Measurements from ENCODE around the gene MYOZ3.

The MYOZ3 gene

DNA sequence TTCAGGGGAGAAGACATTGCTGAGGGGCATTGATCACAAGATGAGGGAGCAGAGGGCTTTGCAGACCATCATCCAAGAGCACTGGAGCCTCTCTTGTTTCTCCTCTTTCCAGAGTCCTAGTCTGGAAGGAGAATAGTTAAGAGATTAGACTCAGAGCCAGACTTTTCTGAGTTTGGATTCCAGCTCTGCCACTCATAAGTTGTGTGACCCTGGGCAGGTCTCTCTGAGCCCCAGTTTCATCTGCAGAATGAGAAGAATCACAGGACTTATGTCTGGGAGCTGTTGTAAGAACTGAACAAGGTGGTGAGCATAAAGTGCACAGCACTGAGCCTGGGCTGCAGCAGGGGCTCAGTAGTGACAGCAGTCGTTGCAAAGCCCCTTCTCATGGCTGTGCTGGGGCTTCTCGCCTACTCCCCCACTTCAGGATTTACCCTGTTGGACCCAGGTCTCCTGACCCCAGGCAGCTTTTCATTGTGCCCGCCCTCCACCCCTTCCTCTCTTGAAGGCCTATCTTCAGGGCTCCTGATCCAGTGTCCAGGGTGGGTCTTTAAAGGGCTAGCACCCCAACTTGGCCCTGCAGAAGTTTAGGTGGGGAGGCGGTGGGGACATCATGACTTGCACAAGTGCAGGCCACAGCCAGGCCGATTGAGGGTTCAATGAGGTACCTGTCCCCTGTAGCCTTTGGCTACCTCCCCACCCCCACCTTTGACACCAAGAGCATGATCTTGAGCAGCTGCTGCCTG, 19.1 kb upstream of the MYOZ3 start:
- peak overlapping the region; percentile 55 to 94 for H3K18ac ChIP-seq (ENCODE audit: low read depth in 1 of 2, low read length in 2 of 2)
- peak overlapping the region; percentile 71 for H3K27ac ChIP-seq (ENCODE audit: low read length, poor library complexity, severe bottlenecking)
- peak overlapping the region; percentile 76 to 84 for H2BK12ac ChIP-seq (ENCODE audit: low read length in 2 of 2)
- H3K9me3 ChIP-seq (ENCODE audit: control insufficient read depth, low read length): no peaks in the 10 kb centered on the region
- DNase-seq: peak; percentile 33
- H3K4me3 ChIP-seq (ENCODE audit: insufficient read depth in 1 of 2, low read depth in 1 of 2, low read length in 2 of 2): peak overlapping the region in 1 of 2 experiments; percentile 64
- H2BK120ac ChIP-seq (ENCODE audit: low read depth, low read length): peak overlapping the region; percentile 96
- H2BK15ac ChIP-seq (ENCODE audit: low read depth, poor library complexity, severe bottlenecking): peak overlapping the region; percentile 96
- peak overlapping the region; percentile 70 for H3K9ac ChIP-seq (ENCODE audit: low read length)
- no peak overlapping the region for H3K4me2 ChIP-seq (ENCODE audit: low read length, poor library complexity, severe bottlenecking)
- H3K4ac ChIP-seq (ENCODE audit: low read depth in 1 of 2, low read length in 2 of 2): peak overlapping the region; percentile 65 to 93
- H3K79me1 ChIP-seq (replicated peaks; ENCODE audit: low read length, poor library complexity, severe bottlenecking): no peaks in the 10 kb centered on the region
- H3K36me3 ChIP-seq (ENCODE audit: control insufficient read depth in 1 of 2, insufficient read depth in 2 of 2, low read depth in 1 of 2, low read length in 2 of 2): no peaks in the 10 kb centered on the region
- 54% methylated on average over 4 of the region's 5 CpGs for WGBS
- H2AK5ac ChIP-seq (ENCODE audit: low read length, severe bottlenecking): peak overlapping the region; percentile 82
- peak overlapping the region; percentile 87 for H4K91ac ChIP-seq (ENCODE audit: low read length)
- no peaks in the 10 kb centered on the region for H3K27me3 ChIP-seq (ENCODE audit: control insufficient read depth in 1 of 2, insufficient read depth in 1 of 2, low read length in 2 of 2)
- peak overlapping the region in 1 of 2 experiments; percentile 44 for H3K14ac ChIP-seq (ENCODE audit: low read length in 2 of 2)
- peaks cover 57% of the 10 kb centered on the region for H3K4me1 ChIP-seq (ENCODE audit: control insufficient read depth, insufficient read depth, low read depth, low read length)
- no peak overlapping the region for H3K23ac ChIP-seq (ENCODE audit: low read length in 2 of 2)
- H2AFZ ChIP-seq (ENCODE audit: low read depth, low read length): no peak overlapping the region
- H2BK5ac ChIP-seq (ENCODE audit: low read depth, low read length, poor library complexity, severe bottlenecking): peak overlapping the region; percentile 39
- H4K8ac ChIP-seq (ENCODE audit: low read length): peak overlapping the region; percentile 89

DNA sequence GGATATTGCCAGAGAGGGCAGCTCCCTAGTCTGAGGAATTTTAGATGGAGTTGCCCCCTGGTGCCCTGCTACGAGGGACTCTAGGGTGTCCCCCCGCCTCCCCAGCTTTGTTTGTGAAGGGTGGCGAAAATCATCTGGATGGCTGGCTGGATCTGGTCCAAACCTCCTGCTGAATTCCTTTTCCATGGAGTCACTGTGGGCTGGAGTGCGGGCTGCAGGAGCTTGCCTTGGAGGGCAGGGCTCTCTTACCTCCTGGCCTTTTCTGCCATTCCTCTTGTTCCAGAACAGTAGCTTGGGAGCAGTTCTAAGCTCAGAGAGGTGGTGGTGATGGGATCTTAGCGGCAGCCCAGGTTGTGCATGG, 18.5 kb upstream of the MYOZ3 start:
- no peak overlapping the region for H3K4me2 ChIP-seq (ENCODE audit: low read length, poor library complexity, severe bottlenecking)
- WGBS: 5% methylated on average over 5 of the region's 5 CpGs

GRCh38 chr5:150642991-150643710, 17.9 kb upstream of the MYOZ3 start:
- Histone ChIP-seq H2BK5ac (ENCODE audit: low read depth, low read length, poor library complexity, severe bottlenecking) (no peak overlapping the region), H3K4ac (ENCODE audit: low read depth in 1 of 2, low read length in 2 of 2) (no peak overlapping the region), H3K14ac (ENCODE audit: low read length in 2 of 2) (no peak overlapping the region), H2AFZ (ENCODE audit: low read depth, low read length) (no peak overlapping the region), H3K23ac (ENCODE audit: low read length in 2 of 2) (no peak overlapping the region), H3K9me3 (ENCODE audit: control insufficient read depth, low read length) (no peaks in the 10 kb centered on the region), H3K27ac (ENCODE audit: low read length, poor library complexity, severe bottlenecking) (peak overlapping the region; percentile 71), H3K27me3 (ENCODE audit: control insufficient read depth in 1 of 2, insufficient read depth in 1 of 2, low read length in 2 of 2) (no peaks in the 10 kb centered on the region), H3K4me1 (ENCODE audit: control insufficient read depth, insufficient read depth, low read depth, low read length) (peaks cover 54% of the 10 kb centered on the region), H3K18ac (ENCODE audit: low read depth in 1 of 2, low read length in 2 of 2) (peak overlapping the region in 1 of 2 experiments; percentile 87), H3K36me3 (ENCODE audit: control insufficient read depth in 1 of 2, insufficient read depth in 2 of 2, low read depth in 1 of 2, low read length in 2 of 2) (peaks cover 0 to 5% of the 10 kb centered on the region in 2 experiments), H2BK12ac (ENCODE audit: low read length in 2 of 2) (peak overlapping the region in 1 of 2 experiments; percentile 21), H2BK15ac (ENCODE audit: low read depth, poor library complexity, severe bottlenecking) (no peak overlapping the region), H2AK5ac (ENCODE audit: low read length, severe bottlenecking) (peak overlapping the region; percentile 80), H3K4me2 (ENCODE audit: low read length, poor library complexity, severe bottlenecking) (no peak overlapping the region), H3K79me1 (replicated peaks; ENCODE audit: low read length, poor library complexity, severe bottlenecking) (peaks cover 2% of the 10 kb centered on the region), H3K4me3 (ENCODE audit: insufficient read depth in 1 of 2, low read depth in 1 of 2, low read length in 2 of 2) (no peak overlapping the region), H3K9ac (ENCODE audit: low read length) (no peak overlapping the region), H4K8ac (ENCODE audit: low read length) (no peak overlapping the region), H4K91ac (ENCODE audit: low read length) (peak overlapping the region; percentile 56), H2BK120ac (ENCODE audit: low read depth, low read length) (peak overlapping the region; percentile 96)
- WGBS: 80% methylated on average over 9 of the region's 12 CpGs
- DNase-seq: peak; percentile 63

More for the DNA sequence above, 18.5 kb upstream of the MYOZ3 start:
- H3K4ac ChIP-seq (ENCODE audit: low read depth in 1 of 2, low read length in 2 of 2): peak overlapping the region; percentile 19 to 93
- peak overlapping the region; percentile 87 for H4K91ac ChIP-seq (ENCODE audit: low read length)
- peak; percentile 88 for DNase-seq
- H3K4me3 ChIP-seq (ENCODE audit: insufficient read depth in 1 of 2, low read depth in 1 of 2, low read length in 2 of 2): peak overlapping the region in 1 of 2 experiments; percentile 44
- H3K4me1 ChIP-seq (ENCODE audit: control insufficient read depth, insufficient read depth, low read depth, low read length): peaks cover 56% of the 10 kb centered on the region
- peak overlapping the region; percentile 82 for H2AK5ac ChIP-seq (ENCODE audit: low read length, severe bottlenecking)
- peak overlapping the region; percentile 70 for H3K9ac ChIP-seq (ENCODE audit: low read length)
- no peaks in the 10 kb centered on the region for H3K27me3 ChIP-seq (ENCODE audit: control insufficient read depth in 1 of 2, insufficient read depth in 1 of 2, low read length in 2 of 2)
- peak overlapping the region; percentile 76 to 84 for H2BK12ac ChIP-seq (ENCODE audit: low read length in 2 of 2)
- H2AFZ ChIP-seq (ENCODE audit: low read depth, low read length): no peak overlapping the region
- no peaks in the 10 kb centered on the region for H3K36me3 ChIP-seq (ENCODE audit: control insufficient read depth in 1 of 2, insufficient read depth in 2 of 2, low read depth in 1 of 2, low read length in 2 of 2)
- H2BK15ac ChIP-seq (ENCODE audit: low read depth, poor library complexity, severe bottlenecking): no peak overlapping the region
- H2BK120ac ChIP-seq (ENCODE audit: low read depth, low read length): peak overlapping the region; percentile 96
- H4K8ac ChIP-seq (ENCODE audit: low read length): peak overlapping the region; percentile 89
- peak overlapping the region; percentile 71 for H3K27ac ChIP-seq (ENCODE audit: low read length, poor library complexity, severe bottlenecking)
- H2BK5ac ChIP-seq (ENCODE audit: low read depth, low read length, poor library complexity, severe bottlenecking): no peak overlapping the region
- H3K9me3 ChIP-seq (ENCODE audit: control insufficient read depth, low read length): no peaks in the 10 kb centered on the region
- no peak overlapping the region for H3K23ac ChIP-seq (ENCODE audit: low read length in 2 of 2)
- peaks cover 2% of the 10 kb centered on the region for H3K79me1 ChIP-seq (replicated peaks; ENCODE audit: low read length, poor library complexity, severe bottlenecking)
- no peak overlapping the region for H3K14ac ChIP-seq (ENCODE audit: low read length in 2 of 2)
- H3K18ac ChIP-seq (ENCODE audit: low read depth in 1 of 2, low read length in 2 of 2): peak overlapping the region; percentile 55 to 87

DNA sequence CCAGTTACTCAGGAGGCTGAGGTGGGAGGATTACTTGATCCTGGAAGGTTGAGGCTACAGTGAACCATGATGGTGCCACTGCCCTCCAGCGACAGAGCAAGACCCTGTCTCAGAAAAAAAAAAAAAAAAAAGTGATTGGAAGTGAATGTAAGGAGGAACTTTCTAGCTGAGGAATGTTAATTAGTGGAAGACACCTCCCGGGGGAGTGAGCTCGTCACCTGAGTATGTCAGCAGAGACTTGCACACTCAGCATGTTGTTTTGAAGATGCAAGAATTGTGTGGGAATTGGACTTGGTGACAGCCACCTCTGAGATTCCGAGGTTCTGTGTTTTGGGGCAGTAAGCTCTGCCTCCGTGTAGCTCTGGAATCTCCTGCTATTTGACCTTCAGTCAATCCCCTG, 17.0 kb upstream of the MYOZ3 start:
- Histone ChIP-seq H4K8ac (ENCODE audit: low read length) (peak overlapping the region; percentile 66), H3K9ac (ENCODE audit: low read length) (no peak overlapping the region), H4K91ac (ENCODE audit: low read length) (peak overlapping the region; percentile 76), H2BK12ac (ENCODE audit: low read length in 2 of 2) (peak overlapping the region; percentile 34 to 90), H3K27ac (ENCODE audit: low read length, poor library complexity, severe bottlenecking) (no peak overlapping the region), H3K79me1 (replicated peaks; ENCODE audit: low read length, poor library complexity, severe bottlenecking) (peaks cover 4% of the 10 kb centered on the region), H2BK5ac (ENCODE audit: low read depth, low read length, poor library complexity, severe bottlenecking) (no peak overlapping the region), H2BK120ac (ENCODE audit: low read depth, low read length) (no peak overlapping the region), H3K4me1 (ENCODE audit: control insufficient read depth, insufficient read depth, low read depth, low read length) (peaks cover 48% of the 10 kb centered on the region), H3K27me3 (ENCODE audit: control insufficient read depth in 1 of 2, insufficient read depth in 1 of 2, low read length in 2 of 2) (no peaks in the 10 kb centered on the region), H2AK5ac (ENCODE audit: low read length, severe bottlenecking) (peak overlapping the region; percentile 90), H3K14ac (ENCODE audit: low read length in 2 of 2) (no peak overlapping the region), H2BK15ac (ENCODE audit: low read depth, poor library complexity, severe bottlenecking) (peak overlapping the region; percentile 66), H3K36me3 (ENCODE audit: control insufficient read depth in 1 of 2, insufficient read depth in 2 of 2, low read depth in 1 of 2, low read length in 2 of 2) (peaks cover 6 to 14% of the 10 kb centered on the region in 2 experiments), H3K4ac (ENCODE audit: low read depth in 1 of 2, low read length in 2 of 2) (peak overlapping the region; percentile 61 to 62), H3K23ac (ENCODE audit: low read length in 2 of 2) (no peak overlapping the region), H3K18ac (ENCODE audit: low read depth in 1 of 2, low read length in 2 of 2) (peak overlapping the region; percentile 24 to 34), H2AFZ (ENCODE audit: low read depth, low read length) (no peak overlapping the region), H3K9me3 (ENCODE audit: control insufficient read depth, low read length) (no peaks in the 10 kb centered on the region), H3K4me3 (ENCODE audit: insufficient read depth in 1 of 2, low read depth in 1 of 2, low read length in 2 of 2) (no peak overlapping the region), H3K4me2 (ENCODE audit: low read length, poor library complexity, severe bottlenecking) (no peak overlapping the region)
- WGBS: 50% methylated on average over 5 of the region's 5 CpGs
- DNase-seq: no peak
